Fibroblast of the aortic adventitia (primary cell): ENCODE data around the gene PLCG2. TPM values are rescaled to one million over a fixed set of nuclear protein-coding genes. Genes with fewer than 3 reads are reported as not detected.
"Not testable (repeated sequence)": the region's sequence is repeated elsewhere in the genome, so short reads cannot be mapped to it uniquely, and the experiment has no call there.

ENCODE experiments used
- DNase-seq: peaks from one replicate; pipeline ENCODE4 v3.0.0-alpha.2; 2010; ENCODE audit warnings: low read depth
- H3K4me3 ChIP-seq: 2 replicates; pipeline ENCODE4 v1.5.1; 2011; ENCODE audit warnings: low read depth, mild to moderate bottlenecking, control low read depth, low read length, moderate library complexity
- total RNA-seq: library from RNA; depleted of rRNA; stranded (reverse); fragments of >200 nt; gene quantifications from 2 replicates; pipeline ENCODE4 v1.2.3, GENCODE V29; 2012; ENCODE audit warnings: low replicate concordance
- TF ChIP-seq, protein P1 (sequence below): IDR thresholded peaks from 2 replicates; pipeline ENCODE4 v1.5.1; 2011; ENCODE audit warnings: mild to moderate bottlenecking, low read length, control low read depth, inconsistent platforms; ENCODE audit not compliant: insufficient read depth

The PLCG2 gene
- total RNA-seq, 1 donor = 0.09 TPM

DNA sequence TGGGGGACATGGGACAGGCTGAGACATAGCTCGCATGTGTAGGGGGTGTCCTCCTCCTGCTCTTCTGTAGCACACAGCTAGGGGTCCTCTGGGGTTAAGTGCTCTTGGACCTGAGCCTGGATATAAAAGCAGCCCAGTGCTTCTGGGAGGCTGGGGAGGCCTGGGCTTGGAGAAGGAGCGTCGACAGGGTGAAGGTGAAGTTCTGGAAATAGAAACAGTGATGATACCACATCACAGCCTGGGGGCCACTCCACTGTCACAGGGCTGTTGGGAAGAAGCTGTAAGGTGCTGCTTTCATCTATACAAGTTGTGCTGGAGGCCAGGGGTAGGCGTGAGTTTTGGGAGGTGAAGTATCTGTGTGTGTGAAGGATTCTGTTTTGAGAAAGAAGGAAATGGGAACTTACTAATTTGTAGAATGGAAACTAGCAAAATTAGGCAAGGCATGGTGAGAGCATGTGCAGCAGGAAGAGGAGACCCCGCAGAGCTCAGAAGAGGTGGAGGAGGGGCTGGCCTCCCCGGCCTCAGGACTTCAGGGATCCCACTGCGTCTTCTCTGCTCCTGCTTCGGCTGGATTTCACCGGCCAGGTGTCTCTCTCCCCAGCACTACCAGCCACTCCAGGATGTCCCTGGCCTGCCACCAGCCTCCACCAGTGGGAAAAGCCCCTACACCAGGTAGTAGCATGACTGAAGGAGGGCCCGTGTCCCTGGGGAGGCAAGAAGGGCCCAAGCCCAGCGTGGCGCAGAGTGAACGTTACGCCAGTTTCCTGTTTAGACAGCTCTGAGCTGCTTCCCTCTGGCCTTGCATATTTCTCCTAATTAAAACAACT lies 19.4 kb downstream of the PLCG2 start:
- TF ChIP-seq, protein P1, sequence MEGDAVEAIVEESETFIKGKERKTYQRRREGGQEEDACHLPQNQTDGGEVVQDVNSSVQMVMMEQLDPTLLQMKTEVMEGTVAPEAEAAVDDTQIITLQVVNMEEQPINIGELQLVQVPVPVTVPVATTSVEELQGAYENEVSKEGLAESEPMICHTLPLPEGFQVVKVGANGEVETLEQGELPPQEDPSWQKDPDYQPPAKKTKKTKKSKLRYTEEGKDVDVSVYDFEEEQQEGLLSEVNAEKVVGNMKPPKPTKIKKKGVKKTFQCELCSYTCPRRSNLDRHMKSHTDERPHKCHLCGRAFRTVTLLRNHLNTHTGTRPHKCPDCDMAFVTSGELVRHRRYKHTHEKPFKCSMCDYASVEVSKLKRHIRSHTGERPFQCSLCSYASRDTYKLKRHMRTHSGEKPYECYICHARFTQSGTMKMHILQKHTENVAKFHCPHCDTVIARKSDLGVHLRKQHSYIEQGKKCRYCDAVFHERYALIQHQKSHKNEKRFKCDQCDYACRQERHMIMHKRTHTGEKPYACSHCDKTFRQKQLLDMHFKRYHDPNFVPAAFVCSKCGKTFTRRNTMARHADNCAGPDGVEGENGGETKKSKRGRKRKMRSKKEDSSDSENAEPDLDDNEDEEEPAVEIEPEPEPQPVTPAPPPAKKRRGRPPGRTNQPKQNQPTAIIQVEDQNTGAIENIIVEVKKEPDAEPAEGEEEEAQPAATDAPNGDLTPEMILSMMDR = no peak
- no peak overlapping the region for H3K4me3 ChIP-seq
- no peak for DNase-seq

DNA sequence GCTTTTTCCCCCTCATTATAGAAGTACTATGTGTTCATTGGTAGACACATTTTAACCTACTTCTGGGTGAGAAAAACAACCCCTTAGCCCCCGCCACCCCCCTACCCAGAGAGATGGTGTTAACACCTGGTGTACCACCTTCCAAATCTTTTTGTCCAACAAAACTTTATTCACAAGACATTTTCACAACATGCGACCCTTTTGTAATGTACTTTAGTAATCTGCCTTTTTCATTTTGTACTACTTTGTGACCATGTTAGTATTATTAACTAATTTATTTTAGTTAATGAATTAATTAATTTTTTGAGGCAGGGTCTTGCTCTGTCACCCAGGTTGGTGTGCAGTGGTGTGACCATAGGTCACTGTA lies 20.0 kb downstream of the PLCG2 start:
- H3K4me3 ChIP-seq = no peak overlapping the region
- DNase-seq = no peak
- TF ChIP-seq, protein P1 = no peak

DNA sequence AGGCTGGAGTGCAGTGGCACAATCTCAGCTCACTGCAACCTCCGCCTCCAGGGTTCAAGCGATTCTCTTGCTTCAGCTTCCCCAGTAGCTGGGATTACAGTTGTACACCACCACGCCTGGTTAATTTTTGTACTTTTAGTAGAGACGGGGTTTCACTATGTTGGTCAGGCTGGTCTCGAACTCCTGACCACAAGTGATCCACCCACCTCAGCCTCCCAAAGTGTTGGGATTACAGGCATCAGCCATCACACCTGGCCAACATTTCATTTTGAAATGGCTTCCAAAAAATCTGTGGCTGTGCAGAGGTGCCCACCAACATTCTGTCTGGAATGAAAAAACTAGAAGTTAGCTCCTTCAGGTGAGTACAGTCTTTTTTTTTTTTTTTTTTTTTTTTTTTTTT lies 22.6 kb downstream of the PLCG2 start:
- DNase-seq, H3K4me3 ChIP-seq: not testable (repeated sequence)

DNA sequence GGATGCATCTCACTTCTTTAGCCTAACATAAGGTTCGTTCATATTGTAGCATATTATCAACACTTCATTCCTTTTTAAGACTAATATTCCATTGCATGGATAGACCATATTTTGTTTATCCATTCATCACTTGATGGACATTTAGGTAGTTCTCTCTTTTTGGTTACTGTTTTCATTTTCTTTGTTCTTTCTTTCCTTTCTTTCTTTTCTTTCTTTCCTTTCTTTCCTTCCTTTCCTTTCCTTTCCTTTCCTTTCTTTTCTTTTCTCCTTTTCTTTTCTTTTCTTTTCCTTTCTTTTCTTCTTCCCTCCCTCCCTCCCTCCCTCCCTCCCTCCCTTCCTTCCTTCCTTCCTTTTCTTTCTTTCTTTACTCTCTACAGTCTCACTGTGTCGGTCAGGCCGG lies 24.2 kb downstream of the PLCG2 start:
- TF ChIP-seq, protein P1 = no peak

DNA sequence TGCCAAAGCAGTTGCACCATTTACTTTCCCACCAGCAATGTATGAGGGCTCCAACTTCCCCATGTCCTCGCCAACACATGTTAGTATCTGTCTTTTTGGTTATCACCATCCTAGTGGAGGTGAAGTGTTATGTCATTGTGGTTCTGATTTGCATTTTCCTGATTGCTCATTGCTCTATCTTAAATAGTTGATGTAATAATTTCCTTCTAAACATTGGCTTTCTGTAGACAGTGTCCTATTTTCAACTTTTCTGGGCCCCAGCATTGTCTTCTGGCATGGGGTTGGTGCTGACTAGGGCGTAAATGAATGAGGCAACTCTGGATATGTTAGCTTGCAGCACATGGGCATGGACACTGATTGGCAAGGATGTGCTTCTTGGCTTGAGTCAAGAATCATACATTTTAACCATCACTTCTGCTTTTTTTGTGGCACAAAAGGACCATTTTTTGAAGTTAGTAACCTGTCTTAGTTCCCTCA lies 25.1 kb downstream of the PLCG2 start:
- H3K4me3 ChIP-seq = no peak overlapping the region
- DNase-seq = no peak
- TF ChIP-seq, protein P1 = no peak

More for the DNA sequence above, 24.2 kb downstream of the PLCG2 start:
- H3K4me3 ChIP-seq = no peak overlapping the region
- no peak for DNase-seq

DNA sequence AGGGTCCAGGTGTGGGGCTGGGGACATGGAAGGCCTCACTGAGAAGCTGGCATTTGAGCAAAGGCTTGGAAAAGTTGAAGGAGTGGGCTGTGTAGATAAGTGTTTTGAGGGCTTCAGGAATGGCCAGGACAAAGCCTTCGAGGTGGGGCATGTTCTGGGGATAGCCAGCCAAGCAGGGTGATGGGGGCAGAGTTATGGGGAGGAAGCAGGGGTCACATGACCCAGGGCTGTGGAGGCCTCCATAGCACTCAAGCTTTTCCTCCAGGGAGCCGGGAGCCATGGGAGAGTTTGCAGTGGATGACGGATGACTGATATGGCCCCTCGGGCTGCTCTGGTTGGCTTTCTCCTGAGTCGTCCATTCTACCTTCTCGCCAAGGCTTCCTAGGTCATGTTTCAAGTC lies 27.6 kb downstream of the PLCG2 start:
- DNase-seq = no peak

DNA sequence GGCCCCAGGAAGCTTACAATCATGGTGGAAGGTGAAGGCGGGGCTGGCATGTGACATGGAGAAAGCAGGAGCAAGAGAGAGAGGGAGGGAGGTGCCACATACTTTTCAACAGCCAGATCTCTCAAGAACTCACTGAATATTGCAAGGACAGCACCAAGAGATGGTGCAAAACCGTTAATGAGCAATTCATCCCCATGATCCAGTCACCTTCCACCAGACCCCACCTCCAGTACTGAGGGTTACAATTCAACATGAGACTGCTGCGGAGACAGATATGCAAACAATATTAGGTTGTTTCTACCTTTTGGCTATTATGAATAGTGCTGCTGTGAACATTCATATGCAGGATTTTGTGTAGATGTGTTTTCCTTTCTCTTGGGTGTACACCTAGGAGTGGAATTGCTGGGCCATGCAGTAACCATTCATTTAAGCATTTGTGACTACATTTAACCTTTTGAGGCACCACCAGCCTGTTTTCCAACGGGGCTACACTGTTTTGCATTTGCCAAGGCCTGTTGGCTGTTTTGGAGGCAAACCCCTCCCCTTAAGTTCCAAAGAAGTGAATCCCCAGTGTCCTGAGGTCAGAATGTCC lies 28.8 kb downstream of the PLCG2 start:
- no peak overlapping the region for H3K4me3 ChIP-seq
- TF ChIP-seq, protein P1 = no peak
- DNase-seq = no peak

More for the DNA sequence above, 27.6 kb downstream of the PLCG2 start:
- TF ChIP-seq, protein P1 = no peak
- H3K4me3 ChIP-seq = no peak overlapping the region
